Measurements from ENCODE around the gene ODF2L. TPM values are rescaled to one million over a fixed set of nuclear protein-coding genes. Genes with fewer than 3 reads are reported as not detected.

ODF2L gene
- polyA plus RNA-seq, 3 donors: 3.2 to 5.7 (median 3.5) TPM

DNA sequence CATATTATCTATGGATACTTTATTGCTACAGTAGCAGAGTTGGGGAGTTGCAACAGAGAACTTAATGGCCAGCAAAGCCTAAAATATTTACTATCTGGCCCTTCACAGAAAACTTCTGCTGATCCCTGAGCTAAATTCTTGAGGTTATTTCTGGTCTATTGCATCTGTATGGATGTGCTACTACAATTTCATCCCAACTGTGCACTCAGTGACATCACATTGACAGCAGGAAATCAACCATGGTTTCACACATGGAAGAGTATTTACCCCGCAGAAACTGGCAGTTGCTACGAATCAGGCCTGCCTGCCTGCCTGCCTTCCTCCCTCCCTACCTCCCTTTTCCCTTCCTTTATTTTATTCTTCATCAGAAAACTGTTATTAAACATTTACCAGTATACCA lies 39.9 kb upstream of the ODF2L start:
- H3K36me3 ChIP-seq (replicated peaks in 1 of 2; ENCODE audit: control insufficient read depth in 1 of 2, insufficient read depth in 2 of 2, low read length in 2 of 2): no peaks in the 10 kb centered on the region
- no peaks in the 10 kb centered on the region for H3K4me1 ChIP-seq (ENCODE audit: control insufficient read depth in 1 of 2, insufficient read depth in 2 of 2, low read length in 2 of 2)
- no peaks in the 10 kb centered on the region for H3K36me3 Mint-ChIP-seq
- H4K20me1 ChIP-seq (ENCODE audit: insufficient read depth, low read length): no peaks in the 10 kb centered on the region
- H3K27ac ChIP-seq (ENCODE audit: low read depth in 1 of 2, low read length in 2 of 2): no peak overlapping the region
- H3K9me3 Mint-ChIP-seq: no peaks in the 10 kb centered on the region
- no peaks in the 10 kb centered on the region for H3K9me3 ChIP-seq (replicated peaks in 1 of 2; ENCODE audit: control insufficient read depth in 1 of 2, insufficient read depth in 1 of 2, low read length in 2 of 2)
- DNase-seq: no peak
- H3K4me2 ChIP-seq (replicated peaks; ENCODE audit: extremely low read depth, low read length, poor library complexity, severe bottlenecking): no peak overlapping the region
- H3K9ac ChIP-seq (ENCODE audit: insufficient read depth, low read length, poor library complexity, severe bottlenecking): no peak overlapping the region
- no peak overlapping the region for H3K27ac Mint-ChIP-seq
- H3K4me3 Mint-ChIP-seq: no peak overlapping the region
- no peak for TF ChIP-seq CTCF (IDR thresholded peaks at IDR 0.05)
- WGBS (ENCODE audit: insufficient coverage): 0% methylated on average over 1 of the region's 2 CpGs
- no peaks in the 10 kb centered on the region for H3K79me2 ChIP-seq (ENCODE audit: insufficient read depth, low read length)
- H3K27me3 Mint-ChIP-seq (ENCODE audit: low read depth in 3 of 3): peaks cover 0 to 6% (median 0%) of the 10 kb centered on the region in 3 donors
- H3K4me3 ChIP-seq (replicated peaks in 1 of 3; ENCODE audit: low read depth in 2 of 3, low read length in 3 of 3): no peak overlapping the region
- H2AFZ ChIP-seq (ENCODE audit: insufficient read depth, low read depth, low read length, poor library complexity, severe bottlenecking): no peak overlapping the region
- intact Hi-C loops (cut with micrococcal nuclease): no loop called here
- no peaks in the 10 kb centered on the region for H3K4me1 Mint-ChIP-seq
- no peaks in the 10 kb centered on the region for H3K27me3 ChIP-seq (ENCODE audit: control insufficient read depth in 2 of 2, insufficient read depth in 2 of 2, low read length in 2 of 2)

DNA sequence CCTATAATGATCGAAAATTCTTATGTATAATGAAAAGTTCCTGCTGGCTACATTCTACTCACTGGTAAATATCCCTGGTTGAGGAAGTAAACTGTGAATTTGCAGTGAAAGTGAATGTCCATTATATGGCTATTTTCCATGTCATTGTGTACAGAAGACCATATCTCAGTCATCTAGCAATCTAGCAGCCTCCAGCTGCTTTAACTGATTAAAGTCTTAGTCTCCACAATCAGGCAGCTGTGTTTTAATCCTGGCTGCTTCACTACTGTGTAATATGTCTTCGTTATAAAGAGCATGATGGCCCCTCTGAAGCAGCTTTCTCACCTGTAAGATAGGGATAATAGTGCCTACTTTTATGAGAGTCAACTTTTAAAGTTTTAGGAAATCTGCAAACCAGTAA lies 39.2 kb upstream of the ODF2L start:
- Histone ChIP-seq H3K4me1 (ENCODE audit: control insufficient read depth in 1 of 2, insufficient read depth in 2 of 2, low read length in 2 of 2) (peaks cover 5 to 7% of the 10 kb centered on the region in 2 donors), H3K27ac (ENCODE audit: low read depth in 1 of 2, low read length in 2 of 2) (no peak overlapping the region), H3K79me2 (ENCODE audit: insufficient read depth, low read length) (no peaks in the 10 kb centered on the region), H3K9me3 (replicated peaks in 1 of 2; ENCODE audit: control insufficient read depth in 1 of 2, insufficient read depth in 1 of 2, low read length in 2 of 2) (no peaks in the 10 kb centered on the region), H3K4me2 (replicated peaks; ENCODE audit: extremely low read depth, low read length, poor library complexity, severe bottlenecking) (no peak overlapping the region), H2AFZ (ENCODE audit: insufficient read depth, low read depth, low read length, poor library complexity, severe bottlenecking) (no peak overlapping the region), H4K20me1 (ENCODE audit: insufficient read depth, low read length) (no peaks in the 10 kb centered on the region), H3K9ac (ENCODE audit: insufficient read depth, low read length, poor library complexity, severe bottlenecking) (no peak overlapping the region), H3K4me3 (replicated peaks in 1 of 3; ENCODE audit: low read depth in 2 of 3, low read length in 3 of 3) (no peak overlapping the region), H3K36me3 (replicated peaks in 1 of 2; ENCODE audit: control insufficient read depth in 1 of 2, insufficient read depth in 2 of 2, low read length in 2 of 2) (no peaks in the 10 kb centered on the region), H3K27me3 (ENCODE audit: control insufficient read depth in 2 of 2, insufficient read depth in 2 of 2, low read length in 2 of 2) (no peaks in the 10 kb centered on the region)
- Mint-ChIP-seq H3K27me3 (ENCODE audit: low read depth in 3 of 3) (peaks cover 0 to 6% (median 0%) of the 10 kb centered on the region in 3 donors), H3K27ac (no peak overlapping the region), H3K4me3 (no peak overlapping the region), H3K36me3 (no peaks in the 10 kb centered on the region), H3K4me1 (no peaks in the 10 kb centered on the region), H3K9me3 (no peaks in the 10 kb centered on the region)
- intact Hi-C loops (cut with micrococcal nuclease): no loop called here
- DNase-seq: no peak
- no peak for TF ChIP-seq CTCF (IDR thresholded peaks at IDR 0.05)
- WGBS (ENCODE audit: insufficient coverage): no CpG with 5 or more reads among the region's 2 CpGs

Data from CD14-positive monocyte (primary cell).